ENCODE results near the gene DOCK1.

Gene DOCK1

GRCh38 chr10:127064474-127064873, 159.2 kb downstream of the DOCK1 start:
- Histone ChIP-seq H4K12ac (ENCODE audit: low read depth, low read length) (no peak overlapping the region), H4K8ac (ENCODE audit: low read depth, low read length) (no peak overlapping the region), H2AFZ (ENCODE audit: insufficient read depth, low read length, poor library complexity) (no peak overlapping the region), H3K27ac (ENCODE audit: low read depth, low read length) (no peak overlapping the region), H3K9ac (ENCODE audit: low read length) (no peak overlapping the region), H3K79me1 (ENCODE audit: low read length) (no peaks in the 10 kb centered on the region), H3K4me3 (ENCODE audit: low read depth, low read length) (no peak overlapping the region), H3K18ac (ENCODE audit: low read length) (no peak overlapping the region), H3K36me3 (ENCODE audit: control insufficient read depth in 1 of 2, insufficient read depth in 2 of 2, low read length in 2 of 2) (peaks cover 38 to 50% of the 10 kb centered on the region in 2 experiments), H2BK120ac (ENCODE audit: insufficient read depth, low read length, poor library complexity) (no peak overlapping the region), H3K27me3 (ENCODE audit: insufficient read depth, low read length) (no peaks in the 10 kb centered on the region), H3K23ac (ENCODE audit: low read length) (no peak overlapping the region), H3K4me1 (ENCODE audit: control insufficient read depth in 1 of 2, insufficient read depth in 2 of 2, low read length in 2 of 2) (no peaks in the 10 kb centered on the region), H3K4me2 (ENCODE audit: low read length) (no peak overlapping the region), H2BK5ac (ENCODE audit: low read depth, low read length, poor library complexity) (no peak overlapping the region), H2BK12ac (ENCODE audit: low read length) (no peak overlapping the region), H3K9me3 (ENCODE audit: insufficient read depth, low read depth, low read length) (no peaks in the 10 kb centered on the region), H3K14ac (ENCODE audit: low read length) (no peak overlapping the region), H3K4ac (ENCODE audit: low read depth, low read length) (no peak overlapping the region), H3K79me2 (ENCODE audit: control insufficient read depth, insufficient read depth, low read length, poor library complexity) (no peaks in the 10 kb centered on the region), H4K91ac (ENCODE audit: low read depth, low read length) (no peak overlapping the region), H2AK5ac (ENCODE audit: low read length) (no peak overlapping the region)
- no peak for DNase-seq
- WGBS (ENCODE audit: extremely low coverage, insufficient coverage, insufficient read length) = no CpG with 5 or more reads among the region's 14 CpGs

GRCh38 chr10:127067542-127068194, 162.4 kb downstream of the DOCK1 start:
- no peaks in the 10 kb centered on the region for H3K4me1 ChIP-seq (ENCODE audit: control insufficient read depth in 1 of 2, insufficient read depth in 2 of 2, low read length in 2 of 2)

GRCh38 chr10:127068485-127068884, 163.3 kb downstream of the DOCK1 start:
- Histone ChIP-seq H2BK12ac (ENCODE audit: low read length) (no peak overlapping the region), H3K36me3 (ENCODE audit: control insufficient read depth in 1 of 2, insufficient read depth in 2 of 2, low read length in 2 of 2) (peaks cover 39 to 62% of the 10 kb centered on the region in 2 experiments), H3K9ac (ENCODE audit: low read length) (no peak overlapping the region), H3K14ac (ENCODE audit: low read length) (no peak overlapping the region), H3K79me1 (ENCODE audit: low read length) (no peaks in the 10 kb centered on the region), H3K4ac (ENCODE audit: low read depth, low read length) (no peak overlapping the region), H3K4me2 (ENCODE audit: low read length) (no peak overlapping the region), H3K23ac (ENCODE audit: low read length) (no peak overlapping the region), H4K8ac (ENCODE audit: low read depth, low read length) (no peak overlapping the region), H2AFZ (ENCODE audit: insufficient read depth, low read length, poor library complexity) (no peak overlapping the region), H3K27me3 (ENCODE audit: insufficient read depth, low read length) (no peaks in the 10 kb centered on the region), H4K91ac (ENCODE audit: low read depth, low read length) (no peak overlapping the region), H3K4me3 (ENCODE audit: low read depth, low read length) (no peak overlapping the region), H4K12ac (ENCODE audit: low read depth, low read length) (no peak overlapping the region), H2AK5ac (ENCODE audit: low read length) (no peak overlapping the region), H2BK5ac (ENCODE audit: low read depth, low read length, poor library complexity) (no peak overlapping the region), H3K18ac (ENCODE audit: low read length) (no peak overlapping the region), H3K79me2 (ENCODE audit: control insufficient read depth, insufficient read depth, low read length, poor library complexity) (no peaks in the 10 kb centered on the region), H3K27ac (ENCODE audit: low read depth, low read length) (no peak overlapping the region), H3K9me3 (ENCODE audit: insufficient read depth, low read depth, low read length) (no peaks in the 10 kb centered on the region), H2BK120ac (ENCODE audit: insufficient read depth, low read length, poor library complexity) (no peak overlapping the region), H3K4me1 (ENCODE audit: control insufficient read depth in 1 of 2, insufficient read depth in 2 of 2, low read length in 2 of 2) (no peaks in the 10 kb centered on the region)
- no peak for DNase-seq

More at GRCh38 chr10:127067542-127068194, 162.4 kb downstream of the DOCK1 start:
- H3K27me3 ChIP-seq (ENCODE audit: insufficient read depth, low read length) = no peaks in the 10 kb centered on the region
- no peak overlapping the region for H3K23ac ChIP-seq (ENCODE audit: low read length)
- no peaks in the 10 kb centered on the region for H3K79me2 ChIP-seq (ENCODE audit: control insufficient read depth, insufficient read depth, low read length, poor library complexity)
- H2BK120ac ChIP-seq (ENCODE audit: insufficient read depth, low read length, poor library complexity) = no peak overlapping the region
- no peak overlapping the region for H2BK5ac ChIP-seq (ENCODE audit: low read depth, low read length, poor library complexity)
- H2AFZ ChIP-seq (ENCODE audit: insufficient read depth, low read length, poor library complexity) = no peak overlapping the region
- H3K27ac ChIP-seq (ENCODE audit: low read depth, low read length) = no peak overlapping the region
- H4K8ac ChIP-seq (ENCODE audit: low read depth, low read length) = no peak overlapping the region
- no peak overlapping the region for H3K9ac ChIP-seq (ENCODE audit: low read length)
- no peak overlapping the region for H2BK12ac ChIP-seq (ENCODE audit: low read length)
- H3K9me3 ChIP-seq (ENCODE audit: insufficient read depth, low read depth, low read length) = no peaks in the 10 kb centered on the region
- H3K18ac ChIP-seq (ENCODE audit: low read length) = no peak overlapping the region
- H4K12ac ChIP-seq (ENCODE audit: low read depth, low read length) = no peak overlapping the region
- no peak overlapping the region for H3K4me3 ChIP-seq (ENCODE audit: low read depth, low read length)
- no peaks in the 10 kb centered on the region for H3K79me1 ChIP-seq (ENCODE audit: low read length)
- H3K4ac ChIP-seq (ENCODE audit: low read depth, low read length) = no peak overlapping the region
- no peak overlapping the region for H3K14ac ChIP-seq (ENCODE audit: low read length)
- no peak overlapping the region for H4K91ac ChIP-seq (ENCODE audit: low read depth, low read length)
- no peak for DNase-seq
- H2AK5ac ChIP-seq (ENCODE audit: low read length) = no peak overlapping the region
- H3K4me2 ChIP-seq (ENCODE audit: low read length) = no peak overlapping the region
- H3K36me3 ChIP-seq (ENCODE audit: control insufficient read depth in 1 of 2, insufficient read depth in 2 of 2, low read length in 2 of 2) = peaks cover 41 to 65% of the 10 kb centered on the region in 2 experiments
- WGBS (ENCODE audit: extremely low coverage, insufficient coverage, insufficient read length) = no CpG with 5 or more reads among the region's 4 CpGs

- Histone ChIP-seq H2BK120ac (ENCODE audit: insufficient read depth, low read length, poor library complexity) (no peak overlapping the region), H4K12ac (ENCODE audit: low read depth, low read length) (no peak overlapping the region), H2AK5ac (ENCODE audit: low read length) (no peak overlapping the region), H4K91ac (ENCODE audit: low read depth, low read length) (no peak overlapping the region), H3K79me1 (ENCODE audit: low read length) (no peaks in the 10 kb centered on the region), H3K27me3 (ENCODE audit: insufficient read depth, low read length) (no peaks in the 10 kb centered on the region), H3K18ac (ENCODE audit: low read length) (no peak overlapping the region), H3K14ac (ENCODE audit: low read length) (no peak overlapping the region), H3K27ac (ENCODE audit: low read depth, low read length) (no peak overlapping the region), H3K9ac (ENCODE audit: low read length) (no peak overlapping the region), H3K23ac (ENCODE audit: low read length) (no peak overlapping the region), H3K4me2 (ENCODE audit: low read length) (no peak overlapping the region), H3K4me1 (ENCODE audit: control insufficient read depth in 1 of 2, insufficient read depth in 2 of 2, low read length in 2 of 2) (no peaks in the 10 kb centered on the region), H3K4ac (ENCODE audit: low read depth, low read length) (no peak overlapping the region), H3K9me3 (ENCODE audit: insufficient read depth, low read depth, low read length) (no peaks in the 10 kb centered on the region), H2BK12ac (ENCODE audit: low read length) (no peak overlapping the region), H3K79me2 (ENCODE audit: control insufficient read depth, insufficient read depth, low read length, poor library complexity) (no peaks in the 10 kb centered on the region), H3K36me3 (ENCODE audit: control insufficient read depth in 1 of 2, insufficient read depth in 2 of 2, low read length in 2 of 2) (peaks cover 38 to 62% of the 10 kb centered on the region in 2 experiments), H4K8ac (ENCODE audit: low read depth, low read length) (no peak overlapping the region), H3K4me3 (ENCODE audit: low read depth, low read length) (no peak overlapping the region), H2BK5ac (ENCODE audit: low read depth, low read length, poor library complexity) (no peak overlapping the region), H2AFZ (ENCODE audit: insufficient read depth, low read length, poor library complexity) (no peak overlapping the region)
- no peak for DNase-seq
- WGBS (ENCODE audit: extremely low coverage, insufficient coverage, insufficient read length) = no CpG with 5 or more reads among the region's 4 CpGs
These were observed 164.2 kb downstream of the DOCK1 start for GRCh38 chr10:127069436-127069835.

All from trophoblast cell (in vitro differentiated cells and primary cell).